GM19463 (cell line): Measurements from ENCODE around the gene DUSP15.
A peak's percentile ranks its signal among the peaks of the same experiment; 100 is the strongest.

Source experiments
- ATAC-seq: cut with Tn5 transposase; IDR thresholded peaks from one replicate; pipeline ENCODE4 v1.9.1; 2021; ENCODE audit warnings: mild to moderate bottlenecking, moderate library complexity; ENCODE audit not compliant: unreplicated experiment

The DUSP15 gene

DNA sequence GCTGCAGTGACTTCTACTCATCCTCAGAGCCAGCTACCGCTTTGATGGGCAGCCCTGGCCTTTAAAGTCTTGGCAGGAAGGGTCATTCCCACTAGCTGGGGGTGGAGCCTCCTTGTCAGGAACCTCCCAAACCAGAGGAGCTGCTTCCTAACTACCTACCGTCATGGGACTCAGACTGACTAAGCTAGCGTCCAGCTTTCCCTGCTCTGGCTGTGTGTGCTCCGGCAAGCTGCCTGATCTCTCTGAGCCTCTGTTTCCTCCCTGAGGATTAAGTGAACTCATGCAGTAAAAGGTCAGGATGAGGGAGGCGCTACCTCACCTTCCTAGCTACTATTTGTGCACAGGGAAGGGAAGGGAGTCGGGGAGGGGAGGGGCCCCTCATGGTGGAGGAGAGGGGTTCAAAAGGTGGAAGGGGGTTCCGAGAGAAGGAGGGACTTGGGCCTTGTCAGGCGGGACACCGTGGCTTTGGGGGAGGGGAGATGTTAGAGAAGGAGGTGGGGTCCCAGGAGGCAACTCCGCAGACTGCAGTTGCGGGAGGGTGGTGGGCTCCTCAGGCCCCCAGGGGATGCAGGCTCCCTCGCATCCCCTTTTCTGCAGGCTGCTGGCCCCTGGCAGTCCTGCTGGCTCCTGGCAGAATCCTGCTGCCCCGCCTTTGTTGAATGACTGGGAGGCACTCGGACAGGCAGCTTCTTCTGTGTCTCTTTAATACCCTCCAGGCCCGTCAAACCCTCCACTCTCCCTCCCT, 9.8 kb downstream of the DUSP15 start:
- ATAC-seq: no peak

DNA sequence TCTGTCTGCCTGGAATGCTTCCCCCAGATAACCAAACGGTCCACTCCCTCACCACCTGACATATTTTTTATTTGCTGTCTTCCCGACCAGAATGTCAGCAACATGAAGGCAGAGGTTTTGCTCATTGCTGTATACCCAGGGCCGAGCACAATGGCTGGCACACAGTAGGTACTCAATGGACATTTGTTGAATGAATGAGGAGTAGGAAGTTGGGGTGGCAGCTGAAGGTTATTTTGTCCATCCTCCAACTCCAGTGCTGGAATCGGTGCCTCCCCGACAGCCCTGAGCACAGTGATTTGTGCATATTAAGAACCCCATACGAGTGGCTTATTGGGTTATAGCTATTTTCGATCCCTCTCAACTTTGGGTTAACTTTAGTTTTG, 10.3 kb downstream of the DUSP15 start:
- no peak for ATAC-seq

DNA sequence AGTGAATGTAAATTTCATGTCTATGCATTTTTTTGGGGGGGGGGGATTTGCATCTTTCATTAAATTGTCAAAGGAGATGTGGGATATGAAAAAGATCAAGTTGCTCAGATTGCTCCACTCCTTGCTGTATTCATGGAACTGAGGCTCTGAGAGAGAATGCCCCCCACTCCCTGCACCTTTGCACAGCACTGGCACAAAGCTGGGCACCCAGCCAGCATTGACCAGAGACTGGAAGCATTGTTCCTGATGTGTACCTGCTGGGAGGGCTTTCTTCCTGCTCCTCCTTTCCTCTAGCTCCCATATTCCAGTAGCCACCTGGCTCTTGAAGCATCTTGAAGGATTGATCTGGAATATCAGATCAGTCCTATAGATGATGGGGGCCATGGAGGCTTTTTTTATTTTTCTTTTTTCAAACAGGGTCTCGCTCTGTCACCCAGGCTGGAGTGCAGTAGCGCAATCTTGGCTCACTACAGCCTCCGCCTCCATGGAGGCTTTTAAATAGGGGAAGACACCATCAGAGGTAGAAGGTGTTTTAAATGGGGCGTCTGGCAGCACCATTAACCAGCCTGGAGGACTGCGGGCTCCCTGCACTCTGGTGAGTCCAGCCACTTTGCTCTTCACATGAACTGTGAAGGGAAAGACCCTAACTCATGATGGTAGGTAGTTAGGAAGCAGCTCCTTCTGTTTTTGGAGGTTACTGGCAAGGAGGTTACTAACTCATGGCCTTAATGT, 10.9 kb downstream of the DUSP15 start:
- ATAC-seq: no peak

DNA sequence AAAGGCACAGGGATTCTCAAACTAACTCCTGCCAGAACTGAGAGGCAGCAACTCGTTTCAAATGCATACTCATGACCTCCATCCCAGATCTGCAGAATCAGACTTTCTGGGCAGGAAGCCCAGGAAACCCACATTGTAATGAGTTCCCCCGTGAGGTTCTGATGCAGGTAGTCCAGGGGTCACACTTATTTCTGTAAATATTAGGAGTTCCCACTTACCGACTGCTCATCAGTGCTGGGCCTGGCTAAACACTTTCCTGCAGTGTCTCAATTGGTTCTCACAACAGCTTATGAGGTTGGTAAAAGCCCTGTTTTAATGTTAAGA, 11.6 kb downstream of the DUSP15 start:
- ATAC-seq: no peak

DNA sequence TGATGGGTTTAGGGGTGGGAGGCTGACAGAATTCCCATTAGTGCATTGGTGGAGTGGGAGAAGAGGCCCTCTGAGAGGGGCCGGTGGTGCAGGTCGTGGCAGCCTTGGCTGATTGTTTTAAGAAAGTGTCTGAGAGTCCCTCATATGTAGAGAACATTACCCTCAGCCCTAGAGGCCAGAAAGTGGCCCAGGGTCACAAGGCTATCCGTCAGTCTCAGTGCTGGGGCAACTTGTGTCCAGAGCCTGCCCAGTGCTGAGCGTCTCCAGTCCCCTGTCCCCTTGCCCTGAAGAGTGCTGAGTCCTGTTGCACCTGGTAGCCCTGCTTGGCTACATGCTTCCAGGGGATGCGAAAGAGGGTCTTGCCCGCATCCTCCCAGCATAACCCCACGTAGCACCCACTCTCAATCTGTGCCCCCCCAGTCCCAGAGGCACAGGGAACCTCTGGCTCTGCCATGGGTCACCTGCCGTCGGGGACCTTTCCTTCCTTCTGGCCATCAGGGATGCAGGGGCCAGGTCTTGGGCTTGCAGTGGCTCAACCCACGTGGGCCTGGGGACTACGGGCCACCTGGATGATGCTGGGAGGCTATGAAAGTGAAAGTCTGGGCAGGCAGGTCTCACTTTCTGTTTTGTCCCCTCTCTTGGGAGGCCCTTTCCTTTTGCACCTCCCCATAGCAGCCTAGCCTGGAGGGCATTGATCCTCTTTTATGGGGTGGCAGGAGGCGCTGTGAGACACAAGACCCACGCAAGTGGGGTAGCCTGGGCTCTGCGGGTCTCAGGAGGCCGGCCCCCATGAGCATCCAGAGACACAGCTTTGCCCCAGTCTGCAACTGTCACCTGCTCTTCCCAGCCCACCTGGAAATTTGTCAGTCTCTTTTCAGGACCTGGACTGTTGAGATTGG, 12.2 kb downstream of the DUSP15 start:
- ATAC-seq: peak; percentile 77

DNA sequence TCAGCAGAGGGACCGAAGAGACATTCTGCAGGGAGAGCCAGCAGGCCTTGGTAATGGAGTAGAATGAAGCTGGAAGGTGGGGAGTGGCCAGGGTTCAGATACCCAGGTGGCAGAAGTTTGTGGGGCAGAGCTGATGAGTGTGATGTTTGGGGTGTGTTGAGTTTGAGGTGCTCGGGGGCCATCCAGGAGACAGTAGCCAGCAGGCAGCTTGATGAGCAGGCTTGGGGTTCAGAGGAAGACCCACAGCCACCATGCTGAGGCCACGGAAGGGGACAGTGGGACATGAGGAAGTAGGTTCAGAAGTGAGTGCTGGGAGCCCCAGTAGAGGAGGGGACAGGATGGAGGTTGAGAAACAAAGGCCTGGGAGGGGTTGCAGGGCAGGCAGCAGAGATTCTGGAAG, 13.8 kb downstream of the DUSP15 start:
- no peak for ATAC-seq

DNA sequence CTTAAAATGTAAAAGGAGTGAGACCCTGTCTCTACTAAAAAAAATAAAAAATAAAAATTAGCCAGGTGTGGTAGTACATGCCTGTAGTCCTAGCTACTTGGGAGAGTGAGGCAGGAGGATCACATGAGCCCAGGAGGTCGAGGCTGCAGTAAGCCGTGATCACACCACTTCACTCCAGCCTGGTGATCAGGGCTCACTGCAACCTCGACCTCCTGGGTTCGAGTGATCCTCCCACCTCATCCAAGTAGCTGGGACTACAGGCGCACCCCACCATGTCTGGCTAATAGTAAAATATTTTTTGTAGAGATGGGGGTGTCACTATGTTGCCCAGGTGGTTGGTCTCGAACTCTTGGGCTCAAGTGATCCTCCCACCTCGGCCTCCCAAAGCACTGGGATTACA, 16.8 kb downstream of the DUSP15 start:
- ATAC-seq: no peak

DNA sequence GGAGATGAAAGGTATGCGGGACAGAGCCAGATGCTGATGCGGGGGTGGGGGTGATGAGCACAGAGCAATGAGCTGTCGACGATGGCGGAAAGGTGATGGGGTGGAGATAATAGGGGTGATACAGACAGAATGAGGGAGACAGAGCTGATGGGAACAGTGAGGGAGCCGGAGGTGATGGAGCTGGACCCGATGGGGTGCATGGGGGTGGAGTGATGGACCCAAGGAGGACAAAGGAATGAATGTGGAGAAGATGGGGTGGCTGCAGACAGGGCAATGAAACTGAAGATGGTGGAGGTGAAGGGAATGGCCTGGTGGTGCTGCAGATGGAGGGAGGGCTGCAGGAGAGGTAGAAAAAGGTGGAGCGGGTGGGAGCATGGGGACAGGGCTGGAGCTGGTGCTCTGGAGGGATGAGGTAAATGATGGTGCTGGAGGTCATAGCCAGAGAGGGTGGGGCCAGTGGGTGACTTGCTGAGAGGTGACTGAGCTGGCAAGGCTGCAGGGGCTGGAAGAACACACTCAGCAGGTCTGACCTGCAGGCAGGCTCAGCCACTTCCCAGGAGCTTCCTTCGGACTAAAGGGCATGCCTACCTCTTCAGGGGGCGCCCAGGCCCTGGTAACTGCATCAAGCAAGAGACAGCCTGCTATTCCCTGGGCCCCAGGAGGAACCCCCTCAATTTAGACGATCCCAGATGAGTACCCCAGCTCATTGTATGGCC, 18.9 kb downstream of the DUSP15 start:
- no peak for ATAC-seq

DNA sequence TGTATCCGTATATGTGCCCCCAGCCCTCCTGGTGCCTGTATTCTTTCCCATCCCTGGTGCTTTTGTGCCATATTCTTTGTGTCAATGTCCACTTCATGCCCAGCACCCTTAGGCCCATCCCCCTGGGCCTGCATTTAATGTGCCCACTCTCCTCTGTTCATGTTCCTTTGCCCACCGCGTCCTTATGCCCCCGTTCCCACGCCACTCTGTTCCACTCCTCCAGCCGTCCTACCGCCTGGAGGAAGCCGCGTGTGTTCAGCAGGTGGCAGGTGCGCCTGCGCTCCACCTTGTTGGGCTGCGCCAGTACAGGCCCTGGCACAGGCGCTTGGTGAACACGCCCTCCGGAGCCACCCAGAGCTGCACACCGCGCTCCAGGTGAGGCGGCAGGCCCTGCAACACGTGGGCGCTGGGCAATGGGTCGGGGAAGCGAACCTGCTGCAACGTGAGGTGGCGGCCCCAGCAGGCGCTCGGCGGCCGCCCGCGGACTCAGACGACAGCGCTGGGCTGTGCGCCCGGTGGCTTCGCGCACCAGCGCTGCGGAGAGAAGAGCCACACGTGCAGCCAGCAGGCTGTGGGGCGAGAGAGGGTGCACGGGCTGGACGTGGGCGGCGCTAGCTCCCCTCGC, 20.9 kb downstream of the DUSP15 start:
- no peak for ATAC-seq

DNA sequence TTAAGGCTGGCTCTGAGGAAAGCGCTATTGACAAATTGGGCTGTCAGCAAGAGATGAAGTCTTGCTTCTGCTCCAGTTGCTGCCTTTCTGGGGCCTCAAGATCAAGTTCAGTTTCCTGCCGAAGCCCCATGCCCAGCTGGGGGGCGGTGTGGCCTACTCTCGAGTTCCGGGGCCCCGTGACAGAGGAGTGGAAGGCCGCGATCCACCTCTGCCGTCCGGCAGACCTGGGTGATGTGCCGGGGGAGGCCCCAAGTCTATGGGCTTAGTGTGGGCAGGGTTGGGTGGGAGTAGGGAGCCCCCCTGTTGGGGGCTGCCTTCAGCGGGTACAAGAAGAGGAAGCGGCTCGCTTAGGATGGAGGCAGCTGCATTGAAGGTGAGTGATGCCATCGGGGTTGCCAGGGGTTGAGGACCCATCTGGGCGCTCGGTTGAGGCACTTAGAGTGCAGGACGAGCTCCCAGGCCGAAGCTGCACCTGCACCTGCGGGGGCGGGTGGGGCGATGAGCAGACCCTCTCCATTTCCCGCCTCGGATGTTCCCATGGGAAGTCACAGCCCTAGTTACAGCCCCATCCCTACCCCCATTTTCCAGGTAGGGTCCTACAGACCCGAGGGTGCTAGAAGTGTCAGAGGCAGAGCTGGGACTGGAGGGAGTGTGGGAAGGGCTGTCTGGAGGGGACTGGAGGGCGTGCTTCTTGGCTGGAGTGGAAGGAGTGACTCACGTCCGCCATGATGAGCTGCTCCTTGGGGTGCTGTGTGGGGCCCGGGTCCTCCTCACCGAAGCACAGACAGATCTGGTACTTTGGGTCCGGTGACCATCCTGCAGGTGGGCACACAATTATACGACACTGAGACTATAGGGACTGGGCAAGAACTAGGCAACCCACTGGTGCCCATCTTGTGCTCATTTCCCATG, 22.0 kb downstream of the DUSP15 start:
- no peak for ATAC-seq

DNA sequence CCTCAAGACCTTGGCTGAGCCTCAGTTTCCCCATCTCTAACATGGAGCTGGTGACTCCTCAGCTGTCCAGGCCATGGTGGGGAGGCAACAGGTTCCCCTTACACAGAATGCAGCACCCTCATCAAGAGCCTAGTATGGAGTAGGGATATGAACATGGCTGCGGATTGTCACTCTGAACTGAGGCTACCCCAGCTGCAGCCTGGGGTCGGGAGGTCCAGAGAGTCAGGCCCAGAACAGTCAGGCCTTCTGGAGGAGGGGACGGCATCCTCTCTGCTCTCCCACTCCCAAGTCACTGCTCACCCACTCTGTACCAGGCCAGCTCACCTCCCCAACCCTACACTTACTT, 23.6 kb downstream of the DUSP15 start:
- ATAC-seq: no peak

DNA sequence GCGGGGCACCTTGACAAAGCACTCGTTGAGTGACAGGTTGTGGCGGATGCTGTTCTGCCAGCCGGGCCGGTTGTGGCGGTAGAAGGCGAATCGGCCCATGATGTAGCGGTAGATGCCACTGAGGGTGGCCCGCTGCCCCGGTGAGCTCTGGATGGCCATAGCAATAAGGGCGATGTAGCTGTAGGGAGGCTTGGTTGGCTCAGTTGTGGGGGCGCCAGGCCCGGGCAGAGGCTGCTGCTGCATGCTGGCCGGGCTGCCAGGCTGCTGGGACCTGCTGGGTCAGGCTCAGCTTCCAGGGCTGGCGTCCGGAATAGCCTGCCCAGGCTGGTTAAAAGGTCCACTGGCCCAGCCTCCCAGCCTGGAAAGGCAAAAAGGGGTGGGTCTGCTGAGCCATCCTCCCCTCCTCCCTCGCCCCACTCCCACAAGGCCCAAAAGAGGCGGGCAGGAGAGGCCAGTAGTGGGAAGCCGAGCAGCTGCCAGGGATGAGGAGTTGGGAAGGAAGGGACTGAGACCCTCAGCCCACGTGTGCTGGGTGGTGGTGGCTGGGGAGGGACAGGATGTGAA, 24.9 kb downstream of the DUSP15 start, which contains the start of gene FOXS1:
Gene FOXS1, minus strand, starts transcription at position 305 of the 564 bp plus-strand sequence. Its CDS starts 62 bp downstream, at position 243.
- no peak for ATAC-seq

DNA sequence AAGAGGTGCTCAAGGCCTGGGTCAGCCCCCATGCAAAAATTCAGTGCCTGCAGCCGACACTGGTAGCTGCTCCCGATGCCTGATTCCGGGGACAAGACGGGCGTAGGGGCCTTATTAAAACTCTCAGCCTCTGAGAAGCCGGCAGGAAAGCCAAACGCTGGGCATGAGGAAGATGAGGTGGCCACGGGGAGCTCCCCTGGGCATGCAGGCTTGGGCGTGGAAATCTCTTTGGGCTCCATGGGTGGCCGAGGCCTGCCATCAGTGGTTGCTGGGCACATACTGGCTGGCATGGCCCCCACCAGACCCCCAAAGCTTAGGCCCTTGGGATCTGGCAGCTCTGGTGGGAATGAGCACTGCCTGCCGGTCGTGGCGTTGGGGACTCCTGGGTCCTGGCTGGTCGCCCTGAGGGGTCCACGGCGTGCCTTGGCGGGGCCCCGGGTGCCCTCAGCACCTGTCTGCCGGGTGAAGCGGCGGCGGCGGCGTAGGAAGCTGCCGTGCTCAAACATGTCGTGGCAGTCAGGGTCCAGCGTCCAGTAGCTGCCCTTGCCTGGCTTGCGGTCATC, 25.5 kb downstream of the DUSP15 start:
- no peak for ATAC-seq

DNA sequence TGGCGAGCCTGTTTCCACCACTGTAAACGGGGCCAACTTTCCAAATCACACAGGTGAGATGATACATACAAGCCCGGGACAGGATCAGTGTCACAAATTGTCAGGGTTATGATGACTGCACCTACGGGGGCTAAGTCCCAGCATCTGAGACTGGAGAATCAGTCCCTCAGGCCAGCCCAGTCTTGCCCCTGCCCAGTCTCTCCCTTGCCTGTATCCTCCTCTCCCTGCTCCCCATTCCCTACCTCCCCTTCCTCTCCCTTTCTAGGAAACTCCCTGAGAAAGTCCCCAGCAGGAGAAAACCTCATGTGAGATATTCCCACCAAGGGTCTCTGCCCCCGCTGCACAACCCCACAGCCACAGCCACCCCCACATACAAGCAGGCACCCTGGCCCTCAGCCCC, 26.4 kb downstream of the DUSP15 start:
- ATAC-seq: no peak

DNA sequence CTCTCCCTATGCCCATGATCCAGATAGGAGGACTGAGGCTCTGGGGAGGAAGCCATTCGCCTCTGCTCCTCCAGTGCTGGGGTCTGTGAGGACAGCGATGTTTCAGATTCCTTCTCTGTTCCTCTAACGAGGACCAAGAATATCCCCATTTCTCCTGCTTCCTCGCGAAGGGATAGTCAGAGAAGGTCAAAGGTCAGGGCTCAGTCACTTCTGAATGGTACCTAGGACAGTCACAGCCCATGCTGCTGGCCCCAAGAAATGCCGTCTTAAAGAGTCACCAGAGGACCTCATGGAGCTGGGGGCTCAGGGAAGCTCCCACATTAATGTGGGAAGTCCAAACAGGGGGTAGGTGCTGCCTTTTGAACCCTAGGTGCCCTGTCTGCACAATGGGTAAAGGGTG, 27.0 kb downstream of the DUSP15 start:
- no peak for ATAC-seq

DNA sequence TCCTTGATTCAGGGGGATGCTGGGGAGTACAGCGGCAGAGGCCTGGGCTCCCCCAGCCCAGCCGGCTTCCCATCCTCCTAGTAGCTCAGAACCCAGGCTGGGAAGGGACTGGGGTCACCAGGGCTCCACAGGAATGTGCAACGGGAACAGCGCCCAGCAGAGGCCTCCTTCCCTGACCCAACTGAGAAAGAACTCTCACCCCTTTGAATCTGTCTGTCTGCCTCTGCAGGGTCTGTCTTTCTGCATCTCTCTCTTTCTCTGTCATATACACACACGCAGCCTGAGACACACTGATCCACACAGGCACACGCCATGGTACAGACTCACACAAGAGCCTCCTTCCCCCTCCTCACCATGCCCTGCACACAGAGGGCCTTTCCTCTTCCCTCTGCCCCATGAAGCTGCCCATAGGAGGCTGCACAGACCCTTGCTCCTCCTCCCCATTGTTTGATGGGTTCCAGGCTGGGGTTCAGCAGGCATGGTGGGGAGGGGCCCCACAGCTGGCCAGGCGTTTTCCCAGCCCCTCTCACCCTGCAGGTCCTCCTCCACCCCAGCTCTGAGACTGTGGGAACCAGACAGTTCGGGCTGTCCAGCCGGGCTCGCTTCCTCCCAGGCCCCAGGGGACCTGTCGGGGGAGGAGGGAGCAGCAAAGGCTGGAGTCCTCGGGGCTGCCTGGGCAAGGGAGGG, 27.7 kb downstream of the DUSP15 start:
- no peak for ATAC-seq

DNA sequence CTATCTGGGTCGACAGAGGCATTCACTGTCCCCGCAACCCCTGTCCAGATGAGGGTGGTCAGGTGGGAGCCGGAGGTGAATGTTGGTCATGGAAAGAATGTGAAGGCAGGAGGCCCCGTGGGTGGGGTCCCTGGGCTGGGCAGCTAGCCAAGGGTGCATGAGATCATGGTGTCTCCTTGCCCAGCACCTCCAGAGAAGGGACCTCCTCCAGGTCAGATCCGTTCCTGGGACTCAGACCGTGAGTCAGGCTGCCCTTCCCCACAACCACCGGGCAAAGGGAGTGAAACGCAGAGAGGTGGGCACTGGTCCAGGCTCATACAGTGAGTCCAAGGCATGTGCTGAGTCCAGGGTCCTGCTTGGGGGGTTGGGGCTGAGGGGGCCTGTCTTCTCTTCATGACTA, 28.4 kb downstream of the DUSP15 start:
- ATAC-seq: no peak
